ENCODE data around the gene RFX2. TPM values are rescaled to one million over a fixed set of nuclear protein-coding genes. Genes with fewer than 3 reads are reported as not detected.

RFX2 gene
- total RNA-seq, 6 experiments from 2014 or later: 1.6 to 2.9 (median 1.9) TPM

DNA sequence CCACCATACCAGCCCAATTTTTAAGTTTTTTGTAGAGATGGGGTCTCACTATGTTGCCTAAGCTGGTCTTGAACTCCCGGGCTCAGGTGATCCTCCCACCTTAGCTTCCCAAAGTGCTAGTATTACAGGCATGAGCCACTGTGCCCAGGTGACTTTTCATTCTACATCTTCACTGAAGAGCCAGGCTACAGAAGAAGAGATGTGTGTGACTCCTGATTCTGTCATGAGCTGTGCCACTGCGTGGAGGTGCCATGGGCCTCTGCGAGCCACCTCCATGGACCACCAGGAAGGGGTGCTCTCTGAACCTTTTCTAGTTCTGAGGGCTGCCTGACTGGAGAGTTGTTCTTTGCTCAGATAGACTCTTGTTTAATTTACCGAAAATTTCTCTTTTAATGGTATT lies 75.8 kb downstream of the RFX2 start:
- DNase-seq (no peak), ATAC-seq (no peak)
- Histone ChIP-seq H3K27ac (no peak overlapping the region), H3K4me3 (no peak overlapping the region), H3K27me3 (no peaks in the 10 kb centered on the region), H3K4me1 (no peaks in the 10 kb centered on the region), H3K9me3 (no peaks in the 10 kb centered on the region), H3K36me3 (no peaks in the 10 kb centered on the region)
- WGBS (ENCODE audit: insufficient coverage, low coverage, low lambda C conversion rate, missing lambda C conversion rate): 95% methylated on average over 4 of the region's 4 CpGs
- intact Hi-C loops (cut with DNase I): no loop called here
- TF ChIP-seq POLR2A (IDR thresholded peaks at IDR 0.05): no peak
- TF ChIP-seq, protein P1, sequence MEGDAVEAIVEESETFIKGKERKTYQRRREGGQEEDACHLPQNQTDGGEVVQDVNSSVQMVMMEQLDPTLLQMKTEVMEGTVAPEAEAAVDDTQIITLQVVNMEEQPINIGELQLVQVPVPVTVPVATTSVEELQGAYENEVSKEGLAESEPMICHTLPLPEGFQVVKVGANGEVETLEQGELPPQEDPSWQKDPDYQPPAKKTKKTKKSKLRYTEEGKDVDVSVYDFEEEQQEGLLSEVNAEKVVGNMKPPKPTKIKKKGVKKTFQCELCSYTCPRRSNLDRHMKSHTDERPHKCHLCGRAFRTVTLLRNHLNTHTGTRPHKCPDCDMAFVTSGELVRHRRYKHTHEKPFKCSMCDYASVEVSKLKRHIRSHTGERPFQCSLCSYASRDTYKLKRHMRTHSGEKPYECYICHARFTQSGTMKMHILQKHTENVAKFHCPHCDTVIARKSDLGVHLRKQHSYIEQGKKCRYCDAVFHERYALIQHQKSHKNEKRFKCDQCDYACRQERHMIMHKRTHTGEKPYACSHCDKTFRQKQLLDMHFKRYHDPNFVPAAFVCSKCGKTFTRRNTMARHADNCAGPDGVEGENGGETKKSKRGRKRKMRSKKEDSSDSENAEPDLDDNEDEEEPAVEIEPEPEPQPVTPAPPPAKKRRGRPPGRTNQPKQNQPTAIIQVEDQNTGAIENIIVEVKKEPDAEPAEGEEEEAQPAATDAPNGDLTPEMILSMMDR (IDR thresholded peaks at IDR 0.05): no peak

DNA sequence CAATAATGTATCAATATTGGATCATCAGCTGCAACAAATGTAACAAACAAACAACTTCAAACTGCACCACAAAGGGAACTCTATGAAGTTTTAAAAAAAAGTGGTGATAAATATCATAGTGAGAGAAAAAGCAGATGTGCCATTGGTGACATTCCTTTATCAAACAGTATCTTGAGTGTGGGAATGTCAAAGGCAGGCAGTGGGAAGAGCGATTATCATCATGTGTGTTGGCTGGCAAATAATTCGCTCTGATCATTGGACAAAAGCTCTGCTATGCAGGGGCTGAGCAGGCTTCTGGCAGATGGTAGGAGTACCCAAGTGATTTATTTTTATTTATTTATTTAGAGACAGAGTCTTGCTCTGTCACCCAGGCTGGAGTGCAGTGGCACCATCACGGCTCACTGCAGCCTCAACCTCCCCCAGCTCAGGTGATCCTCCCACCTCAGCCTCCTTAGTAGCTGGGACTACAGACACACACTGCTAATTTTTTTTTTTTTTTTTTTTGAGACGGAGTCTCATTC lies 76.5 kb downstream of the RFX2 start:
- DNase-seq: no peak
- WGBS (ENCODE audit: insufficient coverage, low coverage, low lambda C conversion rate, missing lambda C conversion rate): 96% methylated on average over 3 of the region's 4 CpGs
- H3K9me3 ChIP-seq: no peaks in the 10 kb centered on the region

DNA sequence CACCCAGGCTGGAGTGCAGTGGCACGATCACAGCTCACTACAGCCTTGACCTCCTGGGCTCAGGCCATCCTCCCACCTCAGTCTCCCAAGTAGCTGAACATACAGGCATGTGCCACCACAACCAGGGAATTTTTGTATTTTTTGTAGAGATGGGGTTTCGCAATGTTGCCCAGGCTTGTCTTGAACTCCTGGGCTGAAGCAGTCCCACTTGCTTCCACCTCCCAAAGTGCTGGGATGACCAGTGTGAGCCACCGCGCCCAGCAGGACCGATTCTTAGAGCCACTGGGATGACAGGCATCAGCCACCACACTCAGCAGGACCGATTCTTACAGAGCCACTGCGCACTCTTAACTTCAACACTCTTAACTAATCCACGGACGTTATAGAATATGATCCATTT lies 77.5 kb downstream of the RFX2 start:
- Histone ChIP-seq H3K4me3 (no peak overlapping the region), H3K27me3 (no peaks in the 10 kb centered on the region), H3K9me3 (no peaks in the 10 kb centered on the region), H3K36me3 (no peaks in the 10 kb centered on the region), H3K4me1 (no peaks in the 10 kb centered on the region), H3K27ac (no peak overlapping the region)
- intact Hi-C loops (cut with DNase I): no loop called here
- no peak for ATAC-seq
- TF ChIP-seq POLR2A (IDR thresholded peaks at IDR 0.05): no peak
- TF ChIP-seq, protein P1 (IDR thresholded peaks at IDR 0.05): no peak
- WGBS (ENCODE audit: insufficient coverage, low coverage, low lambda C conversion rate, missing lambda C conversion rate): 96% methylated on average over 7 of the region's 9 CpGs
- DNase-seq: peak in 1 of 3 donors; percentile 3

More for the DNA sequence above, 76.5 kb downstream of the RFX2 start:
- Histone ChIP-seq H3K4me3 (no peak overlapping the region), H3K4me1 (no peaks in the 10 kb centered on the region), H3K27me3 (no peaks in the 10 kb centered on the region), H3K27ac (no peak overlapping the region), H3K36me3 (no peaks in the 10 kb centered on the region)
- ATAC-seq: no peak
- no peak for TF ChIP-seq POLR2A (IDR thresholded peaks at IDR 0.05)
- TF ChIP-seq, protein P1 (IDR thresholded peaks at IDR 0.05): no peak
- intact Hi-C loops (cut with DNase I): no loop called here

DNA sequence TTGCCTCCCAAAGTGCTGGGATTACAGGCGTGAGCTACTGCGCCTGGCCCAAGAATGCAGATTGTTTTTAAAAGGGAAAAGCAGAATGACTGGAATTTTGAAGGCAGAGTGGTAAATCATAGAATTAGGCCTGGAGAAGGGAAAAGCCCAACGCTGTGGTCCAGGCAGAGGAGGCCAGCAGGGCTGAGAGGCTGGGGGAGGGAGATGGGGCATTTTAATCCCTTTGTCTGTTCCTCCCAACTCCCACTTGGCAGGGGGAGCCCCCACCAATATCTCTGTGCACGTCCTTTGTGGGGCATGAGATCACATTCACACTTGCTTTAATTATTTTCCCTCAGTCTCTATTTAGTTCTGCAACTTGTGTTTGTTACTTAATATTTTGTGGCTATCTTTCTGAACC lies 77.9 kb downstream of the RFX2 start:
- intact Hi-C loops (cut with DNase I): no loop called here
- ATAC-seq (no peak), DNase-seq (no peak)
- 97% methylated on average over 3 of the region's 4 CpGs for WGBS (ENCODE audit: insufficient coverage, low coverage, low lambda C conversion rate, missing lambda C conversion rate)
- Histone ChIP-seq H3K27me3 (no peaks in the 10 kb centered on the region), H3K9me3 (no peaks in the 10 kb centered on the region), H3K27ac (no peak overlapping the region), H3K4me1 (no peaks in the 10 kb centered on the region), H3K4me3 (no peak overlapping the region), H3K36me3 (no peaks in the 10 kb centered on the region)
- TF ChIP-seq, protein P1 (IDR thresholded peaks at IDR 0.05): no peak
- TF ChIP-seq POLR2A (IDR thresholded peaks at IDR 0.05): no peak

DNA sequence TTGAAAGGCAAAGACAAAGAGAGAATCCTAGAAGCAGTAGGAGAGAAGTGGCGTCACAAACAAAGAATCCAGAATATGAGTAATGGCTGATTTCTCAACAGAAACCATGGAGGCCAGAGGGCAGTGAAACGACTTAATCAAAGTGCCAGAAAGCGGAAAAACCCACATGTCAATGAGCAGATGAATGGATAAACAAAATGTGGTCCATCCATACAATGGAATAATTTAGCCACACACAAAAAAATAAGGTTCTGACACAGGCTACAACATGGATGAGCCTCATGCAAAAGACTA lies 80.1 kb downstream of the RFX2 start:
- no peak for TF ChIP-seq POLR2A (IDR thresholded peaks at IDR 0.05)
- TF ChIP-seq, protein P1 (IDR thresholded peaks at IDR 0.05): no peak
- 68% methylated on average over 3 of the region's 3 CpGs for WGBS (ENCODE audit: insufficient coverage, low coverage, low lambda C conversion rate, missing lambda C conversion rate)
- intact Hi-C loops (cut with DNase I): no loop called here
- ATAC-seq (no peak), DNase-seq (no peak)
- H3K4me3 ChIP-seq: no peak overlapping the region
- H3K27me3 ChIP-seq: no peaks in the 10 kb centered on the region
- H3K4me1 ChIP-seq: no peaks in the 10 kb centered on the region
- H3K27ac ChIP-seq: no peak overlapping the region
- H3K36me3 ChIP-seq: no peaks in the 10 kb centered on the region
- no peaks in the 10 kb centered on the region for H3K9me3 ChIP-seq

Measured in right lobe of liver (tissue), 6 donors.